K562 (cell line): ENCODE data around the gene COL7A1. TPM values are rescaled to one million over a fixed set of nuclear protein-coding genes. Genes with fewer than 3 reads are reported as not detected.
"Not testable (repeated sequence)": the region's sequence is repeated elsewhere in the genome, so short reads cannot be mapped to it uniquely, and the experiment has no call there.

Source experiments
- ATAC-seq: fragments of 200-7000 bp; cut with Tn5 transposase; 3 replicates; pipeline ENCODE4 v1.9.1; 2020; ENCODE audit warnings: moderate library complexity
- BruUV-seq: library from RNA; stranded (reverse); fragments of 400-500 nt; replicated peaks from 2 replicates; lab custom pipeline; 2021; lab: Mats Ljungman, UMichigan
- CTCF ChIA-PET: fragments of 300-600 bp; formaldehyde crosslinking; extraction: SDS; loops from one replicate; lab custom pipeline; 2021; ENCODE audit warnings: low intra/inter-chr PET ratio; lab: Yijun Ruan, JAX
- POLR2A ChIA-PET: fragments of 300-600, 350-650 bp; sonication (Branson Sonifier 250); formaldehyde crosslinking; extraction: SDS; loops from one replicate; lab custom pipeline; 2021; ENCODE audit warnings: antibody characterized with exemption, inconsistent platforms; lab: Yijun Ruan, JAX
- DNase-seq, 4 experiments: peaks; one replicate each; pipeline versions ENCODE4 v3.0.0 to v3.0.0-alpha.2; 2011 to 2018; ENCODE audit warnings: low spot score in 3 of 4, mixed read lengths in 3 of 4; ENCODE audit errors: extremely low read depth in 1 of 4
- FAIRE-seq: peaks from 2 replicates; lab custom pipeline; 2011; peaks lifted over from hg19 to GRCh38; lab: Jason Lieb, UNC
- H2AFZ ChIP-seq: 2 replicates; pipeline ENCODE4 v1.6.0; 2011; ENCODE audit warnings: low read depth, low read length, control low read depth, inconsistent platforms
- H3K27ac ChIP-seq: fragments of 200-600 bp; 3 replicates; pipeline ENCODE4 v1.8.0; 2011; ENCODE audit warnings: low read depth, mild to moderate bottlenecking, control low read depth, inconsistent platforms, low read length, moderate library complexity, mixed read lengths; ENCODE audit errors: extremely low read depth
- H3K27me3 ChIP-seq, 2 experiments: fragments of 300-600 bp in 1 of 2; 2 replicates in 1 of 2; 3 replicates in 1 of 2; pipeline versions ENCODE4 v1.6.0 to v1.8.0; 2011; ENCODE audit warnings: inconsistent platforms in 2 of 2, low read length in 2 of 2, mild to moderate bottlenecking in 1 of 2, mixed read lengths in 1 of 2, moderate library complexity in 1 of 2; ENCODE audit not compliant: control insufficient read depth in 2 of 2, insufficient read depth in 2 of 2
- H3K36me3 ChIP-seq: fragments of 300-600 bp; 3 replicates; pipeline ENCODE4 v1.8.0; 2011; ENCODE audit warnings: mild to moderate bottlenecking, low read length, inconsistent platforms; ENCODE audit not compliant: control insufficient read depth, insufficient read depth
- H3K4me1 ChIP-seq, 2 experiments: fragments of 200-600 bp in 1 of 2; replicated peaks in 1 of 2; 2 replicates in 1 of 2; 3 replicates in 1 of 2; pipeline versions ENCODE4 v1.5.1 to v1.8.0; 2011; ENCODE audit warnings: inconsistent platforms in 2 of 2, low read length in 2 of 2, mild to moderate bottlenecking in 1 of 2, mixed read lengths in 1 of 2, moderate library complexity in 1 of 2; ENCODE audit not compliant: control insufficient read depth in 2 of 2, insufficient read depth in 2 of 2
- H3K4me2 ChIP-seq: 2 replicates; pipeline ENCODE4 v1.6.1; 2011; ENCODE audit warnings: low read length, control low read depth, inconsistent platforms, mixed read lengths; ENCODE audit not compliant: insufficient read depth
- H3K4me3 ChIP-seq: fragments of 200-600 bp; sonication (generic), shearing (Covaris generic); 2 replicates; pipeline ENCODE4 v1.5.1; 2016; ENCODE audit warnings: control low read depth, inconsistent platforms
- H3K79me2 ChIP-seq: fragments of 200-600 bp; 3 replicates; pipeline ENCODE4 v1.8.0; 2011; ENCODE audit warnings: low read length, inconsistent platforms; ENCODE audit not compliant: control insufficient read depth, insufficient read depth
- H3K9ac ChIP-seq, 2 experiments: 2 replicates each; pipeline versions ENCODE4 v1.6.0 to v1.6.1; 2011; ENCODE audit warnings: low read depth in 2 of 2, low read length in 2 of 2, control low read depth in 1 of 2, inconsistent platforms in 1 of 2, mild to moderate bottlenecking in 1 of 2, mixed read lengths in 1 of 2; ENCODE audit not compliant: insufficient read depth in 1 of 2
- H3K9me1 ChIP-seq: one replicate; pipeline ENCODE4 v1.6.0; 2011; ENCODE audit warnings: inconsistent platforms, mild to moderate bottlenecking, low read length, moderate library complexity; ENCODE audit not compliant: control insufficient read depth, insufficient read depth
- H3K9me3 ChIP-seq: replicated peaks from 2 replicates; pipeline ENCODE4 v1.5.1; 2011; ENCODE audit warnings: low read depth, low read length, inconsistent platforms; ENCODE audit not compliant: control insufficient read depth, insufficient read depth
- H4K20me1 ChIP-seq: replicated peaks from 2 replicates; pipeline ENCODE4 v1.6.1; 2011; ENCODE audit warnings: low read length, inconsistent platforms, mixed read lengths; ENCODE audit not compliant: control insufficient read depth, insufficient read depth
- CREBBP ChIP-seq: IDR thresholded peaks from one replicate; pipeline ENCODE4 v1.6.1; 2012; ENCODE audit warnings: low read depth, mild to moderate bottlenecking, control low read depth, inconsistent platforms, low read length
- SMAD2 ChIP-seq: fragments of 150-350 bp; IDR thresholded peaks from 2 replicates; pipeline ENCODE4 v1.6.1; 2014; ENCODE audit warnings: low read depth, mild to moderate bottlenecking, low read length
- TRIM24 ChIP-seq, 2 experiments: fragments of 450-650 bp; IDR thresholded peaks; 2 replicates each; pipeline ENCODE4 v1.6.1; 2016
- ZNF699 ChIP-seq: fragments of 250-450 bp; sonication (Bioruptor Pico); IDR thresholded peaks from 2 replicates; pipeline ENCODE4 v1.8.0; 2021; ENCODE audit warnings: mild to moderate bottlenecking, moderate library complexity; ENCODE audit not compliant: insufficient replicate concordance
- WGBS: fragments of 100-300 bp; shearing (Covaris generic); methylation state at CpG from one replicate; pipeline ENCODE4 v1.1.6; 2016; ENCODE audit warnings: low coverage, mixed read lengths; ENCODE audit not compliant: insufficient coverage; ENCODE audit errors: missing lambda C conversion rate; 5-methylcytosine and 5-hydroxymethylcytosine counted together
- in situ Hi-C: fragments of 300-500 bp; cut with MboI; formaldehyde crosslinking; loops from 4 replicates; pipeline ENCODE4 v1.15.0; 2018; ENCODE audit warnings: inconsistent platforms, mixed read lengths
- intact Hi-C: fragments of 100-400 bp; cut with micrococcal nuclease; formaldehyde crosslinking; loops from 2 replicates; pipeline ENCODE4 v1.14.2; 2022
- polyA plus RNA-seq, 8 experiments: library from polyadenylated mRNA; depleted of rRNA in 4 of 8; stranded (reverse) in 5 of 8; unstranded in 3 of 8; fragments of >200 nt; fragmentation: Nextera tagmentation in 2 of 8; fragmentation: Illumina TruSeq in 1 of 8; extraction: Ambion mirVana in 2 of 8; extraction: Trizol in 1 of 8; gene quantifications; 2 replicates each; pipeline versions ENCODE4 v1.2.1 to v1.2.3, GENCODE V29; 2011 to 2014; ENCODE audit warnings: inconsistent platforms in 1 of 8, missing spikeins in 1 of 8
- total RNA-seq, 7 experiments: library from RNA; depleted of rRNA in 6 of 7; stranded (reverse); fragments of >200 nt in 6 of 7; fragmentation: Illumina TruSeq in 2 of 7; extraction: Trizol in 2 of 7; gene quantifications; 2 replicates each; pipeline versions ENCODE4 v1.2.1 to v1.2.3, GENCODE V29; 2011 to 2021; ENCODE audit warnings: low replicate concordance in 1 of 7

The COL7A1 gene
- total and polyA plus RNA-seq, 9 of the 15 experiments (the other 6 are each of a cell fraction or from before 2014, with no cell fraction given): 0.09 to 0.66 (median 0.35) TPM; not detected in 3

- no peak overlapping the region for H3K4me3 ChIP-seq
- H2AFZ ChIP-seq: no peak overlapping the region
- no peaks in the 10 kb centered on the region for H3K79me2 ChIP-seq
- H3K36me3 ChIP-seq: peaks cover 62% of the 10 kb centered on the region
- TF ChIP-seq SMAD2 (no peak), ZNF699 (CRISPR knock-in tag) (no peak), CREBBP (no peak), TRIM24 (IDR thresholded peaks at IDR 0.05) (no peak)
- no peaks in the 10 kb centered on the region for H3K9me3 ChIP-seq
- H3K9ac ChIP-seq: no peak overlapping the region
- WGBS: 80% methylated on average over 6 of the region's 6 CpGs
- FAIRE-seq (no peak), DNase-seq (no peak), ATAC-seq (no peak)
- intact Hi-C loops: no loop called here
- ChIA-PET CTCF (interaction anchor here (0.6 kb wide), 1 partner anchor 267 kb away, joined by 3 read pairs; no protein-coding TSS in a partner anchor), POLR2A (interaction anchor here (1.1 kb wide), 1 partner anchor 150 kb away, joined by 3 read pairs; no protein-coding TSS in a partner anchor)
- no peaks in the 10 kb centered on the region for H3K27me3 ChIP-seq
- in situ Hi-C loops: no loop called here
- H3K4me1 ChIP-seq: no peaks in the 10 kb centered on the region
- BruUV-seq: no TSS peak
- H4K20me1 ChIP-seq: no peaks in the 10 kb centered on the region
- H3K4me2 ChIP-seq: no peak overlapping the region
- H3K9me1 ChIP-seq: peaks cover 4% of the 10 kb centered on the region
- no peak overlapping the region for H3K27ac ChIP-seq
Measured at GRCh38 chr3:48532271-48532976, 62.7 kb downstream of the COL7A1 start.

GRCh38 chr3:48530701-48531100, 64.4 kb downstream of the COL7A1 start:
- H4K20me1 ChIP-seq, H3K27ac ChIP-seq, in situ Hi-C loops, DNase-seq, H3K9me1 ChIP-seq, FAIRE-seq, H3K4me1 ChIP-seq, H3K27me3 ChIP-seq, H3K79me2 ChIP-seq, H3K4me2 ChIP-seq, intact Hi-C loops, H2AFZ ChIP-seq, ATAC-seq, H3K4me3 ChIP-seq, H3K9ac ChIP-seq, BruUV-seq, H3K9me3 ChIP-seq, CTCF ChIA-PET: not testable (repeated sequence)
- WGBS: 82% methylated on average over 1 of the region's 4 CpGs
- peaks cover 48% of the 10 kb centered on the region for H3K36me3 ChIP-seq
- POLR2A ChIA-PET: interaction anchor here (1.8 kb wide), 1 partner anchor 11 kb away, joined by 5 read pairs; no protein-coding TSS in a partner anchor
